PC-3 (cell line): ENCODE results near the gene PRKCG. TPM values are rescaled to one million over a fixed set of nuclear protein-coding genes. Genes with fewer than 3 reads are reported as not detected.

Source experiments
- ATAC-seq: fragments of 200-7000 bp; cut with Tn5 transposase; 2 replicates; pipeline ENCODE4 v1.9.1; 2020; ENCODE audit warnings: mild to moderate bottlenecking, moderate library complexity
- BruUV-seq: library from RNA; stranded (reverse); fragments of 400-500 nt; replicated peaks from 2 replicates; lab custom pipeline; 2021; lab: Mats Ljungman, UMichigan
- CTCF ChIA-PET: fragments of 300-600 bp; sonication (Branson Sonifier 250); formaldehyde crosslinking; loops from one replicate; lab custom pipeline; 2022; ENCODE audit warnings: antibody characterized with exemption; lab: Charles Lee
- POLR2A ChIA-PET: fragments of 300-600 bp; sonication (Branson Sonifier 250); formaldehyde crosslinking; loops from one replicate; lab custom pipeline; 2022; ENCODE audit warnings: antibody characterized with exemption; ENCODE audit not compliant: unreplicated experiment; lab: Charles Lee
- DNase-seq: peaks from one replicate; pipeline ENCODE4 v3.0.0-alpha.2; 2015
- H2AFZ ChIP-seq: fragments of 300-600 bp; sonication (generic); 2 replicates; pipeline ENCODE4 v1.6.0; 2016; ENCODE audit warnings: antibody characterized with exemption, low read length
- H3F3A ChIP-seq: fragments of 300-600 bp; sonication (generic); one replicate; pipeline ENCODE4 v1.6.0; 2017; ENCODE audit warnings: antibody characterized with exemption, low read length, control low read depth, mild to moderate bottlenecking; ENCODE audit not compliant: unreplicated experiment
- H3K27ac ChIP-seq: fragments of 300-600 bp; sonication (generic); 2 replicates; pipeline ENCODE4 v1.5.1; 2016; ENCODE audit warnings: mild to moderate bottlenecking, low read length
- H3K27me3 ChIP-seq: fragments of 300-600 bp; sonication (generic); 2 replicates; pipeline ENCODE4 v1.6.1; 2016; ENCODE audit warnings: low read length, mixed read lengths
- H3K36me3 ChIP-seq: fragments of 300-600 bp; sonication (generic); 2 replicates; pipeline ENCODE4 v1.6.1; 2016; ENCODE audit warnings: low read depth, mixed run types, low read length, mixed read lengths
- H3K4me1 ChIP-seq: fragments of 300-600 bp; sonication (generic); 2 replicates; pipeline ENCODE4 v1.5.1; 2016; ENCODE audit warnings: low read length; ENCODE audit not compliant: insufficient read depth
- H3K4me2 ChIP-seq: fragments of 300-600 bp; sonication (generic); 2 replicates; pipeline ENCODE4 v1.6.0; 2016; ENCODE audit warnings: low read length
- H3K4me3 ChIP-seq: fragments of 300-600 bp; sonication (generic); 2 replicates; pipeline ENCODE4 v1.5.1; 2016; ENCODE audit warnings: mild to moderate bottlenecking, low read length, mixed read lengths
- H3K79me2 ChIP-seq: fragments of 300-600 bp; sonication (generic); 2 replicates; pipeline ENCODE4 v1.6.1; 2017; ENCODE audit warnings: low read length, mixed read lengths
- H3K9ac ChIP-seq: fragments of 300-600 bp; sonication (generic); 2 replicates; pipeline ENCODE4 v1.6.0; 2016; ENCODE audit warnings: mild to moderate bottlenecking, low read length
- H3K9me2 ChIP-seq: fragments of 300-600 bp; sonication (generic); replicated peaks from 2 replicates; pipeline ENCODE4 v1.6.1; 2016; ENCODE audit warnings: mixed run types, low read length, mixed read lengths
- H3K9me3 ChIP-seq: fragments of 300-600 bp; sonication (generic); 2 replicates; pipeline ENCODE4 v1.6.1; 2016; ENCODE audit warnings: low read length, mixed read lengths
- H4K20me1 ChIP-seq: fragments of 300-600 bp; sonication (generic); 2 replicates; pipeline ENCODE4 v1.6.1; 2016; ENCODE audit warnings: low read length, mixed read lengths
- EZH2 ChIP-seq: fragments of 300-600 bp; sonication (generic); IDR thresholded peaks from one replicate; pipeline ENCODE4 v1.6.1; 2017; ENCODE audit warnings: antibody characterized with exemption, mild to moderate bottlenecking, low read length; ENCODE audit not compliant: unreplicated experiment
- EZH2phosphoT487 ChIP-seq: fragments of 300-600 bp; sonication (generic); IDR thresholded peaks from 2 replicates; pipeline ENCODE4 v1.6.1; 2018; ENCODE audit warnings: mild to moderate bottlenecking, antibody characterized with exemption, low read length, borderline replicate concordance
- intact Hi-C: fragments of 100-400 bp; cut with micrococcal nuclease; formaldehyde crosslinking; loops from 2 replicates; pipeline ENCODE4 v1.9.0; 2023
- total RNA-seq: library from RNA; depleted of rRNA; stranded (reverse); fragments of >200 nt; gene quantifications from 2 replicates; pipeline ENCODE4 v1.2.3, GENCODE V29; 2014
- TF ChIP-seq, protein P1 (sequence below): fragments of 300-600 bp; sonication (generic); conservative IDR thresholded peaks from 2 replicates; pipeline ENCODE4 v1.5.1; 2017; ENCODE audit warnings: antibody characterized with exemption, low read depth, mild to moderate bottlenecking, low read length

PRKCG gene
- total RNA-seq, 1 experiment from 2014 or later, result 1.5 TPM

DNA sequence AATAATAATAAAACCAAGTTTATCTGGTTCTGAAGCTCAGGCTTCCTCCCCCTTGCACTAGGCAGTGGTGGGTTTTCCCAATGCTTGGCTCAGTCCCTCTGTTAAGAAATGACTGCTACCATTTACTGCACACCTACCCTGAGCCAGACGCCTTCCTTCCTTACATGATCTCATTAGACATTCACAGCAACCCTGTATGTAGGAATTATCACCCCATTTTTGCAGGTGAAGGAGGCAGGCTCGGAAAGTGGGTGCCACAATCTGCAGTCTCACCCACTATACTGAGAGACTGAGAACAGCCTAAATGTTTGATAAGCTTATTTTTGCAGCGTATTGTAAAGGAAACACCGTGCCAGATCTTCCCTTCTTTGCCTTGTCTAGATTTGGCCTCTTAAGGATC is 62.4 kb downstream of the PRKCG start:
- ChIA-PET POLR2A (interaction anchor here (0.8 kb wide), 1 partner anchor 37 kb away, joined by 5 read pairs; no protein-coding TSS in a partner anchor), CTCF (no interaction called here)
- TF ChIP-seq EZH2phosphoT487, result no peak
- TF ChIP-seq EZH2, result no peak
- TF ChIP-seq, protein P1, sequence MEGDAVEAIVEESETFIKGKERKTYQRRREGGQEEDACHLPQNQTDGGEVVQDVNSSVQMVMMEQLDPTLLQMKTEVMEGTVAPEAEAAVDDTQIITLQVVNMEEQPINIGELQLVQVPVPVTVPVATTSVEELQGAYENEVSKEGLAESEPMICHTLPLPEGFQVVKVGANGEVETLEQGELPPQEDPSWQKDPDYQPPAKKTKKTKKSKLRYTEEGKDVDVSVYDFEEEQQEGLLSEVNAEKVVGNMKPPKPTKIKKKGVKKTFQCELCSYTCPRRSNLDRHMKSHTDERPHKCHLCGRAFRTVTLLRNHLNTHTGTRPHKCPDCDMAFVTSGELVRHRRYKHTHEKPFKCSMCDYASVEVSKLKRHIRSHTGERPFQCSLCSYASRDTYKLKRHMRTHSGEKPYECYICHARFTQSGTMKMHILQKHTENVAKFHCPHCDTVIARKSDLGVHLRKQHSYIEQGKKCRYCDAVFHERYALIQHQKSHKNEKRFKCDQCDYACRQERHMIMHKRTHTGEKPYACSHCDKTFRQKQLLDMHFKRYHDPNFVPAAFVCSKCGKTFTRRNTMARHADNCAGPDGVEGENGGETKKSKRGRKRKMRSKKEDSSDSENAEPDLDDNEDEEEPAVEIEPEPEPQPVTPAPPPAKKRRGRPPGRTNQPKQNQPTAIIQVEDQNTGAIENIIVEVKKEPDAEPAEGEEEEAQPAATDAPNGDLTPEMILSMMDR, result no peak

DNA sequence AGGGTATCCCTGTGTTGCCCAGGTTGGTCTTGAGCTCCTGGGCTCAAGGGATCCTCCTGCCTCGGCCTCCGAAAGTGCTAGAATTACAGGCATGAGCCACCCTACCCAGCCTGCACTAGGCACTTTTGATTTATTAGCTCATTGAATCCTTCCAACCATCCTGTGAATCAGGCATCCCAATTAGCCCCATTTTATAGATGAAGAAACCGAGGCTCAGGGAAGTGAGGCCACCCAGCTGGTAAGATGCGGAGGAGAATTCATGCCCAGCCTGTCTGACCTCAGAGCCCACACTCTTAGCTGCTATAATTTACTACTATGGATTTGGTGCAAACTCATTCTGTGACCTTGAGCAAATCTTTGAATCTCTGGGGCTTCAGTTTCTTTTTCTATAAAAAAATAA is 62.9 kb downstream of the PRKCG start:
- Histone ChIP-seq H3K36me3 (no peaks in the 10 kb centered on the region), H3F3A (no peaks in the 10 kb centered on the region), H3K4me1 (no peaks in the 10 kb centered on the region), H3K27me3 (peaks cover 4% of the 10 kb centered on the region; the same call in 1 of the 2 replicates), H2AFZ (no peak overlapping the region), H3K9me2 (no peaks in the 10 kb centered on the region), H3K4me2 (0 out of 2 replicates have a peak overlapping the region, but pooled peaks have one; percentile 30), H3K27ac (no peak overlapping the region), H3K4me3 (no peak overlapping the region), H3K9me3 (no peaks in the 10 kb centered on the region), H4K20me1 (no peaks in the 10 kb centered on the region), H3K79me2 (no peaks in the 10 kb centered on the region), H3K9ac (no peak overlapping the region)
- BruUV-seq, result no TSS peak
- ChIA-PET POLR2A (interaction anchor here (0.8 kb wide), 1 partner anchor 36 kb away, joined by 5 read pairs; no protein-coding TSS in a partner anchor), CTCF (no interaction called here)
- intact Hi-C loops, result no loop called here
- TF ChIP-seq EZH2phosphoT487, result no peak
- TF ChIP-seq EZH2, result no peak
- TF ChIP-seq, protein P1, result no peak
- DNase-seq (no peak), ATAC-seq (no peak)

More for the DNA sequence above, 62.4 kb downstream of the PRKCG start:
- H3K27ac ChIP-seq, result no peak overlapping the region
- H3K9me2 ChIP-seq, result no peaks in the 10 kb centered on the region
- H3F3A ChIP-seq, result no peaks in the 10 kb centered on the region
- BruUV-seq, result no TSS peak
- H3K79me2 ChIP-seq, result no peaks in the 10 kb centered on the region
- intact Hi-C loops, result no loop called here
- H3K4me1 ChIP-seq, result no peaks in the 10 kb centered on the region
- no peaks in the 10 kb centered on the region for H3K36me3 ChIP-seq
- H3K9ac ChIP-seq, result no peak overlapping the region
- no peaks in the 10 kb centered on the region for H4K20me1 ChIP-seq
- peaks cover 4% of the 10 kb centered on the region; the same call in 1 of the 2 replicates for H3K27me3 ChIP-seq
- DNase-seq, result no peak
- no peak for ATAC-seq
- no peaks in the 10 kb centered on the region for H3K9me3 ChIP-seq
- no peak overlapping the region for H3K4me3 ChIP-seq
- no peak overlapping the region for H2AFZ ChIP-seq
- H3K4me2 ChIP-seq, result no peak overlapping the region

DNA sequence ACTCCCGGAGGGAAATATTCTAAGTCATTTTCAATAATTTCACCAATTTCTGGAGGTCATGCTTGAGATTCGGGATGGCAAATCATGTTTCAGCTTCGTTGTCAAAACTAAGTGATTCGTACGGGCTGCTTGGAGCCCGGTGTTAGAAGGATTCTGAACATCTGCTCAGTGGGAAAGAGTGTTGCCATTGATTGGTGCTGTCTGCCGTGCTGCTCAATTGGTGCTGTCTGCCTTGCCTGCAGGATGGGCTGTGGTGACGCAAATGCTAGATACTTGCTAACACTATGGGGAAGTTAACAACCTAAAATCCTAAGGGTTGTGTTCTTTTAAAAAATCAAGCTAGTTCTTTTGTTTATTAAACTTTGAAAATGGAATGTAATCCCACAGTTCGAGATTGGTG is 63.4 kb downstream of the PRKCG start:
- intact Hi-C loops, result no loop called here
- Histone ChIP-seq H3K36me3 (no peaks in the 10 kb centered on the region), H3K79me2 (no peaks in the 10 kb centered on the region), H3K4me2 (peak overlapping the region; percentile 30; the same call in 1 of the 2 replicates), H3K4me1 (no peaks in the 10 kb centered on the region), H4K20me1 (no peaks in the 10 kb centered on the region), H3K4me3 (no peak overlapping the region), H3K9me2 (no peaks in the 10 kb centered on the region), H2AFZ (no peak overlapping the region), H3K9me3 (no peaks in the 10 kb centered on the region), H3K27ac (no peak overlapping the region), H3K9ac (no peak overlapping the region), H3K27me3 (peaks cover 4% of the 10 kb centered on the region; the same call in 1 of the 2 replicates), H3F3A (no peaks in the 10 kb centered on the region)
- POLR2A ChIA-PET, result interaction anchor here (0.8 kb wide), 1 partner anchor 36 kb away, joined by 5 read pairs; no protein-coding TSS in a partner anchor
- CTCF ChIA-PET, result no interaction called here
- no TSS peak for BruUV-seq
- ATAC-seq, result peak; percentile 75
- DNase-seq, result peak; percentile 35
- no peak for TF ChIP-seq EZH2
- TF ChIP-seq, protein P1, result no peak
- no peak for TF ChIP-seq EZH2phosphoT487
